ENCODE measurements around the gene ATXN7L1. TPM values are rescaled to one million over a fixed set of nuclear protein-coding genes. Genes with fewer than 3 reads are reported as not detected.

ATXN7L1 gene
- total RNA-seq, 4 donors from 2014 or later: 30.8 to 45.8 (median 39.3) TPM

DNA sequence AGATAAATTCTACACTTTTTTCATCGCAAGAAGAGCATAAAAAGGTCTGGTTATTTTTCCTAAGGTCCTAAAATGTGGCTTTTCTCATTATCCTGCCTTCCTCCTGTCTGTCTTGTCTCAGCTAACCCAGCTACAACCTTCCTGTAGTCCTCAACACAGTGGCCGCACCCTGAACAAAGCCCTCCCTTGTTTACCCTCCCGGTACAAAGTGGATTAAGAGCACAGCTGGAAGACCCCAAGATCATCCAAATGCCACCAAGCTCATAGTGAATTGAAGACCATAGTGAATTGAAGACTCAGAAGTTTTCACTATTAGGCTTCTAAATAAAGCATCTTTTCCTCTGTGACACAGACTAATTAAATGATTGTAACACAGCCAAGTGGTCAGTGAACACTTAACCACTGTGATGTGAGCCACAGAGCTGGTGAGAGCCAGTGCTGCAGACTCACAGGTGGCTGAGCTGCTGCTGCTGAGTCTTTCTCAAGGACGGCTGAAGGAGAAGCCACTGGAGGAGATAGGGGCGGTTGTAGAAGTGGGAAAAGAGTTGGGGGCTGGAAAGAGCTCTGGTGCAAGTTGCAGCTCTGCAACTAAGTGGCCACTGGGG is 123.6 kb downstream of the ATXN7L1 start:
- Histone ChIP-seq H3K4me3 (no peak overlapping the region), H3K27ac (no peak overlapping the region), H3K9me3 (no peaks in the 10 kb centered on the region), H3K36me3 (peaks cover 0 to 7% (median 0%) of the 10 kb centered on the region in 3 donors), H3K27me3 (no peaks in the 10 kb centered on the region), H3K4me1 (no peaks in the 10 kb centered on the region)
- TF ChIP-seq, protein P1, sequence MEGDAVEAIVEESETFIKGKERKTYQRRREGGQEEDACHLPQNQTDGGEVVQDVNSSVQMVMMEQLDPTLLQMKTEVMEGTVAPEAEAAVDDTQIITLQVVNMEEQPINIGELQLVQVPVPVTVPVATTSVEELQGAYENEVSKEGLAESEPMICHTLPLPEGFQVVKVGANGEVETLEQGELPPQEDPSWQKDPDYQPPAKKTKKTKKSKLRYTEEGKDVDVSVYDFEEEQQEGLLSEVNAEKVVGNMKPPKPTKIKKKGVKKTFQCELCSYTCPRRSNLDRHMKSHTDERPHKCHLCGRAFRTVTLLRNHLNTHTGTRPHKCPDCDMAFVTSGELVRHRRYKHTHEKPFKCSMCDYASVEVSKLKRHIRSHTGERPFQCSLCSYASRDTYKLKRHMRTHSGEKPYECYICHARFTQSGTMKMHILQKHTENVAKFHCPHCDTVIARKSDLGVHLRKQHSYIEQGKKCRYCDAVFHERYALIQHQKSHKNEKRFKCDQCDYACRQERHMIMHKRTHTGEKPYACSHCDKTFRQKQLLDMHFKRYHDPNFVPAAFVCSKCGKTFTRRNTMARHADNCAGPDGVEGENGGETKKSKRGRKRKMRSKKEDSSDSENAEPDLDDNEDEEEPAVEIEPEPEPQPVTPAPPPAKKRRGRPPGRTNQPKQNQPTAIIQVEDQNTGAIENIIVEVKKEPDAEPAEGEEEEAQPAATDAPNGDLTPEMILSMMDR (IDR thresholded peaks at IDR 0.05): no peak
- no peak for TF ChIP-seq POLR2A (IDR thresholded peaks at IDR 0.05)
- no peak for DNase-seq

DNA sequence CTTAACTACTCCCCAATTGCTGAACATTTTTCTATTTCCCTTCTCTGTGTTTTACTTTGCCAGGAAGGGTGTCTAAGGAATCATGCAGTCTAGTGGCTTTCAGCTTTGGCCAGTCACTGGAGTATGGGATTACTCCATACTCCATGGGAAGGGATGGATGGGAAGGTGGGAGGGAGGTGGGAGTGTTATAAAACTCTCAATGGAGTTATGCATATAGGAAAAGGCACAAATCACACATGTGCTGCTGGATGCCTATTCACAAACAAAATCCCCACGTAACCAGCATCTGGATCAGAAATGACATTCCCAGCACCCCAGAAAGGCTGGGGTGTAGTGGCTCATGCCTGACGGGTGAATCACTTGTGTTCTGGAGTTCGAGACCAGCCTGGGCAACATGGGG is 125.3 kb downstream of the ATXN7L1 start:
- Histone ChIP-seq H3K4me3 (no peak overlapping the region), H3K4me1 (no peaks in the 10 kb centered on the region), H3K36me3 (peaks cover 0 to 7% (median 0%) of the 10 kb centered on the region in 3 donors), H3K9me3 (no peaks in the 10 kb centered on the region), H3K27ac (no peak overlapping the region), H3K27me3 (no peaks in the 10 kb centered on the region)
- TF ChIP-seq, protein P1 (IDR thresholded peaks at IDR 0.05): no peak
- no peak for TF ChIP-seq POLR2A (IDR thresholded peaks at IDR 0.05)
- no peak for DNase-seq

DNA sequence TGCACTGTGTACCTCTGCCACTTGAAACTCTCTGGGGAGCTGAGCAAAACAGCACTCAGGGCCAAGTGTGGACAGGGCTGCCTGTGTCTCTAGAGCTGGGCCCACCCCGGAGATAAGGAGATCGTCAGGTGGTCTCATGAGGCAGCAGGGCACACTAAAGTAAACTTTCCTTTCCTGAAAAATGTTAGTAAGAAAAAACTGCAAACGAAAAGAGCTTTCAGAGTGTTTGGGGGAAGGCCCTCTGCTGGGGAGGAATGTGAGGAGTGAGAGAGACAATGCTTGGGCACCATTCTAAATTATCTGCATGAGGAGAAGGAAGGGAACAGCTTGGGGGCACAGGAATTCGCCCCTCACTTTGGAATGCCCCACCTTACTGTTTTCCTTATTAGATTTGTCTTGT is 127.7 kb downstream of the ATXN7L1 start:
- Histone ChIP-seq H3K9me3 (no peaks in the 10 kb centered on the region), H3K27me3 (no peaks in the 10 kb centered on the region), H3K4me1 (no peaks in the 10 kb centered on the region), H3K4me3 (no peak overlapping the region), H3K36me3 (peaks cover 0 to 7% (median 0%) of the 10 kb centered on the region in 3 donors), H3K27ac (no peak overlapping the region)
- DNase-seq: no peak
- no peak for TF ChIP-seq POLR2A (IDR thresholded peaks at IDR 0.05)
- TF ChIP-seq, protein P1 (IDR thresholded peaks at IDR 0.05): no peak

- Histone ChIP-seq H3K4me3 (no peak overlapping the region), H3K4me1 (peaks cover 0 to 5% (median 0%) of the 10 kb centered on the region in 4 donors), H3K27ac (no peak overlapping the region), H3K9me3 (no peaks in the 10 kb centered on the region), H3K36me3 (peaks cover 0 to 5% (median 0%) of the 10 kb centered on the region in 3 donors), H3K27me3 (no peaks in the 10 kb centered on the region)
- TF ChIP-seq, protein P1 (IDR thresholded peaks at IDR 0.05): no peak
- no peak for TF ChIP-seq POLR2A (IDR thresholded peaks at IDR 0.05)
- no peak for DNase-seq
These were observed 130.6 kb downstream of the ATXN7L1 start for GRCh38 chr7:105745681-105746330.

GRCh38 chr7:105744258-105744657 is 132.1 kb downstream of the ATXN7L1 start:
- Histone ChIP-seq H3K9me3 (no peaks in the 10 kb centered on the region), H3K4me3 (no peak overlapping the region), H3K27me3 (no peaks in the 10 kb centered on the region), H3K4me1 (peaks cover 0 to 5% (median 0%) of the 10 kb centered on the region in 4 donors), H3K27ac (no peak overlapping the region), H3K36me3 (no peaks in the 10 kb centered on the region)
- no peak for DNase-seq
- TF ChIP-seq, protein P1 (IDR thresholded peaks at IDR 0.05): no peak
- TF ChIP-seq POLR2A (IDR thresholded peaks at IDR 0.05): no peak

Data from Peyer's patch (tissue), 4 donors.